ENCODE results near the gene NSD1. TPM values are rescaled to one million over a fixed set of nuclear protein-coding genes. Genes with fewer than 3 reads are reported as not detected.

NSD1 gene
- total and polyA plus RNA-seq, 2 of the 8 experiments (the other 6 are each of a cell fraction or from before 2014, with no cell fraction given), result 22.8 to 168 TPM

- H3K56ac ChIP-seq (replicated peaks; ENCODE audit: insufficient read length, low read depth, low read length), result no peak overlapping the region
- no peak overlapping the region for H2BK15ac ChIP-seq (ENCODE audit: low read length)
- no peak overlapping the region for H2AK5ac ChIP-seq (ENCODE audit: low read depth, low read length)
- no peaks in the 10 kb centered on the region for H3K36me3 ChIP-seq (ENCODE audit: control insufficient read depth in 2 of 4, insufficient read depth in 4 of 4, low read length in 3 of 4)
- POLR2A ChIA-PET (ENCODE audit: partially characterized antibody), result no interaction called here
- FAIRE-seq (no peak), DNase-seq (ENCODE audit: low read depth in 1 of 2, low spot score in 2 of 2) (no peak)
- no peak overlapping the region for H3K14ac ChIP-seq (ENCODE audit: insufficient read length)
- no peak overlapping the region for H3K4me2 ChIP-seq (ENCODE audit: insufficient read depth in 1 of 2, low read depth in 2 of 2, low read length in 2 of 2)
- H3K79me2 ChIP-seq (ENCODE audit: control insufficient read depth in 1 of 2, insufficient read depth in 2 of 2, low read length in 2 of 2), result no peaks in the 10 kb centered on the region
- H3K18ac ChIP-seq (ENCODE audit: extremely low read depth, low read length), result no peak overlapping the region
- H2BK5ac ChIP-seq (ENCODE audit: low read depth, low read length), result no peak overlapping the region
- 0 out of 2 replicates have a peak, but pooled peaks cover 1% of the 10 kb centered on the region for H3K23me2 ChIP-seq (ENCODE audit: low read depth, low read length)
- no peak overlapping the region for H3K23ac ChIP-seq (ENCODE audit: insufficient read length)
- H3K4me1 ChIP-seq (replicated peaks in 1 of 4; ENCODE audit: control insufficient read depth in 3 of 4, insufficient read depth in 4 of 4, low read length in 3 of 4), result peaks cover 0 to 16% (median 5%) of the 10 kb centered on the region in 4 experiments; a peak in 5 of 7 replicates
- H4K5ac ChIP-seq (ENCODE audit: insufficient read length, low read depth, low read length), result no peak overlapping the region
- H2BK120ac ChIP-seq (replicated peaks; ENCODE audit: low read depth, low read length), result no peak overlapping the region
- CTCF ChIA-PET (ENCODE audit: partially characterized antibody), result interaction anchor here (1.1 to 9.4 kb wide), 5 partner anchors 8 to 443 kb away, joined by 3 to 100 read pairs (median 5); partner anchors contain the start of gene FGFR4
- H3K4me3 ChIP-seq (ENCODE audit: extremely low read depth in 1 of 4, insufficient read depth in 2 of 4, low read depth in 3 of 4, low read length in 4 of 4), result no peak overlapping the region
- TF ChIP-seq SP1 (IDR thresholded peaks at IDR 0.05; ENCODE audit: low read depth, low read length) (no peak), NRF1 (IDR thresholded peaks at IDR 0.05; ENCODE audit: low read depth, low read length) (no peak), KDM5A (IDR thresholded peaks at IDR 0.05; ENCODE audit: low read length) (no peak), KDM1A (IDR thresholded peaks at IDR 0.05; ENCODE audit: borderline replicate concordance, low read length) (no peak; the same call in 1 of the 2 replicates), BCL11A (IDR thresholded peaks at IDR 0.05; ENCODE audit: low read depth in 2 of 2, low read length in 2 of 2) (no peak), GTF2F1 (IDR thresholded peaks at IDR 0.05; ENCODE audit: borderline replicate concordance, low read depth, low read length) (no peak), SP2 (IDR thresholded peaks at IDR 0.05; ENCODE audit: low read length) (no peak), BRCA1 (IDR thresholded peaks at IDR 0.05; ENCODE audit: low read depth, low read length) (no peak), NANOG (IDR thresholded peaks at IDR 0.05; ENCODE audit: insufficient read depth, low read depth, low read length, poor library complexity, severe bottlenecking) (no peak)
- no peaks in the 10 kb centered on the region for H3K9me3 ChIP-seq (ENCODE audit: insufficient read depth in 2 of 2, low read depth in 1 of 2, low read length in 1 of 2)
- no peak overlapping the region for H2AFZ ChIP-seq (ENCODE audit: low read length)
- H4K91ac ChIP-seq (replicated peaks; ENCODE audit: insufficient read length, low read length), result no peak overlapping the region
- no peak overlapping the region for H4K8ac ChIP-seq (ENCODE audit: extremely low read depth, insufficient read depth, low read length)
- no peaks in the 10 kb centered on the region for H3K27me3 ChIP-seq (replicated peaks in 1 of 4; ENCODE audit: control insufficient read depth in 3 of 4, extremely low read depth in 1 of 4, insufficient read depth in 3 of 4, low read length in 3 of 4)
- no peak overlapping the region for H3K27ac ChIP-seq (ENCODE audit: low read depth, low read length)
- WGBS, 2 experiments (ENCODE audit: extremely low coverage in 1 of 2, insufficient coverage in 1 of 2, insufficient read length in 1 of 2, insufficient replicate concordance in 2 of 2, low coverage in 1 of 2, low lambda C conversion rate in 2 of 2, missing lambda C conversion rate in 1 of 2), result 84% methylated on average over 9 of the region's 9 CpGs; no CpG with 5 or more reads in 1 of the 2 experiments
- no peaks in the 10 kb centered on the region for H4K20me1 ChIP-seq (replicated peaks in 1 of 2; ENCODE audit: control insufficient read depth in 1 of 2, insufficient read depth in 2 of 2, low read length in 2 of 2)
- no peaks in the 10 kb centered on the region for H3K79me1 ChIP-seq (ENCODE audit: low read depth, low read length)
- no peak overlapping the region for H2BK12ac ChIP-seq (ENCODE audit: low read depth, low read length)
- H3K9ac ChIP-seq (replicated peaks in 1 of 4; ENCODE audit: extremely low read depth in 1 of 4, low read depth in 3 of 4, low read length in 3 of 4), result no peak overlapping the region
- no peak overlapping the region for H2BK20ac ChIP-seq (ENCODE audit: low read length)
- no peak overlapping the region for H3K4ac ChIP-seq (replicated peaks; ENCODE audit: insufficient read length, low read depth, low read length)
These were observed 29.9 kb upstream of the NSD1 start for GRCh38 chr5:177103523-177104253.
